Measurements from ENCODE around the gene RBM43. TPM values are rescaled to one million over a fixed set of nuclear protein-coding genes. Genes with fewer than 3 reads are reported as not detected.
A peak's percentile ranks its signal among the peaks of the same experiment; 100 is the strongest.

RBM43 gene
- total RNA-seq, 2 experiments from 2014 or later, result 5.1 to 8.3 TPM

DNA sequence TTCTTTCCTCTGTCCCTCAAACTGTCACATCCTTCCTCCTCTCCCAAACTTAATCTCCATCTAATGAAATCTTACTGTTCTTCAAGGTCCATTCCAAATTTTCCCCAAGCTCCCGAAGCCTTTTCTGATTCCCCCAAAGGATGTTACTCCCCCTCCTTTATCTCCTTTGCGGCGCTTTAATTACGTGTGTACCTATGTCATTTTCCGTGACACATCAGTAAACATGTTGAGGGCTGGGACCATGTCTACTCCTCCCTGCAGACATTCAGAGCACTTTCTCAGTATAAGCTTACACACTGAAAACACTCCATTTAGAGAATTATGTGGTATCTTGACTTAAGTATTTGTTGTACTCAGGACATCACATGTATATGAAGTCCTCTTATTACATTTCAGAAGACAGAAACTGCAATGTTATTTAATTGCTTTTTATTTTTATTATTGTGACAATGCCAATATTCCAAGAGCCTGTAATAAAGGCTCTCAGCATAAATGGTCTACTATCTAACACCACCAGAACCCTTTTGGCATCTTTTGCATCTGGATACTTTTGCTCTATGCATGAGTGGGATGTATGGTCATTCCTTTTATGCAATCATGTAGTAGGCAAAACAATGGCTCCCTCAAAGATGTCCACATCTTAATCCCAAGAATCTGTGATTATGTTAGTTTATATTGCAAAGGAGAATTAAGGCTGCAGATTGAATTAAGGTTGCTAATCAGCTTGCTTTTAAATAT lies 26.0 kb upstream of the RBM43 start:
- DNase-seq, result no peak
- H3K4me1 Mint-ChIP-seq, result peaks cover 45% of the 10 kb centered on the region
- H3K27me3 Mint-ChIP-seq, result no peaks in the 10 kb centered on the region
- CTCF ChIA-PET, result interaction anchor here (1.4 kb wide), 1 partner anchor 25 kb away, joined by 3 read pairs; no protein-coding TSS in a partner anchor
- H3K36me3 Mint-ChIP-seq, result peaks cover 33% of the 10 kb centered on the region
- H3K4me3 Mint-ChIP-seq, result peak overlapping the region; percentile 84
- no peaks in the 10 kb centered on the region for H3K9me3 Mint-ChIP-seq (ENCODE audit: low read depth)
- ATAC-seq, result no peak
- peak overlapping the region; percentile 99 for H3K27ac Mint-ChIP-seq

DNA sequence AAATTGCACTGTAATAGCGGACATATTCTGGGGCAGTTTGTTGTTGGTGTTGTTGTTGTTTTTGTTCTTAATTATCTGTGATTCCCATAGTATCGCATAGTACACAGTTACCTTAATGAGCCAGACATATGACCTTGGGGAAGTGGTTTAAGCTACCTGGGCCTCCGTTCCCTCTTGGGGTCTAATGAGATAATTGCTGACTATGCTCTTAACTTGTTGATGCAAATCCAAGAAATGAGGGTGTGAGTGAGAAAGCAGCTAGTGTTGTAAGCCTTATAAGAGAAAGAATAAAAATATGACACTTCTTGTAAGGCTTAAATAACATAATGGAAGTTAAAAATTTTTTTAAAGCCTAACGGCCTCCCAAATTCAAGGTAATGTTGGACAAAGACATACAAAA lies 20.7 kb upstream of the RBM43 start:
- H3K4me1 Mint-ChIP-seq, result peaks cover 30% of the 10 kb centered on the region

DNA sequence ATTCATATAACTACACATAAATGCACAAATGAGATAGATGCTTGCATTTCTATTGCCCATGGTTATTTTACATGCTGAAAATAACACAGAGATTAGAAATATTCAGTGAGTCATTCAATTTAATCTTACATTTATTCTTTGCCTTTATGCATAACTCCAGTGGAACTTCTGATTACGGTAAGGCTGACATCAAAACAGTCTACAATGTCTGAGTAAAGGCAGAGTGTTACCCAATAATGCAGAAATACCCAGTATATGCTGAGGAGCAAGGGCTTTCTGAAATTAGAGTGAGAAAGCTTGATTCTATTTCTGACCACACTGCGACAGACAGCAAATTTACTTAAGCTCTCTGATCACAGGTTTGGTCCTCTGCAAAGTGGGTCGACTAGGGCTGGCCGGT lies 18.6 kb upstream of the RBM43 start:
- Mint-ChIP-seq H3K27me3 (no peaks in the 10 kb centered on the region), H3K36me3 (peaks cover 60% of the 10 kb centered on the region), H3K27ac (no peak overlapping the region), H3K9me3 (ENCODE audit: low read depth) (no peaks in the 10 kb centered on the region), H3K4me1 (peaks cover 13% of the 10 kb centered on the region), H3K4me3 (no peak overlapping the region)
- CTCF ChIA-PET, result interaction anchor here (1.6 kb wide), 1 partner anchor 10 kb away, joined by 4 read pairs; no protein-coding TSS in a partner anchor
- DNase-seq, result no peak
- no peak for ATAC-seq

More for the DNA sequence above, 20.7 kb upstream of the RBM43 start:
- H3K27me3 Mint-ChIP-seq, result no peaks in the 10 kb centered on the region
- H3K36me3 Mint-ChIP-seq, result peaks cover 54% of the 10 kb centered on the region
- ATAC-seq (no peak), DNase-seq (no peak)
- no peak overlapping the region for H3K4me3 Mint-ChIP-seq
- no peak overlapping the region for H3K27ac Mint-ChIP-seq
- CTCF ChIA-PET, result interaction anchor here (1.2 kb wide), 1 partner anchor 11 kb away, joined by 3 read pairs; no protein-coding TSS in a partner anchor
- H3K9me3 Mint-ChIP-seq (ENCODE audit: low read depth), result no peaks in the 10 kb centered on the region

DNA sequence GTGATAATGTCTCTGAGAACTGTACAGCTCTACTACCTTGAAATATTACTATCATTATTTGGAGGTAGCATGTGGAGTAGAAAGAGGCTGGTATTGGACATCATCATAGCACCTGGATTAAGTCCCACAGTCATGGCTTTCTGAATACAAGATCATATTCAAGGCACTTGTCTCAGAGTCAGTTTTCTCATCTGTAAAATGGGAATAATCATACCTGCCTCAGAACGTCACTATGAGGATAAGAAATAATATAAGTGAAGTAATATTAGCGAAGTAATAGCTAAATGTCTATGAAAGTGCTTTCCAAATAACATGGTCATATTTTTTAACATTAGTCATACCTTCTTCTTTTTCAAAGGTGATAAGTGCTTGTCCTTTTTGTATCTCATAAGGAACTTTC lies 16.8 kb upstream of the RBM43 start:
- ATAC-seq (no peak), DNase-seq (no peak)
- peaks cover 4% of the 10 kb centered on the region for H3K4me1 Mint-ChIP-seq
- H3K4me3 Mint-ChIP-seq, result no peak overlapping the region
- peaks cover 65% of the 10 kb centered on the region for H3K36me3 Mint-ChIP-seq
- no peaks in the 10 kb centered on the region for H3K27me3 Mint-ChIP-seq
- CTCF ChIA-PET, result interaction anchor here (0.6 to 2.2 kb wide), 2 partner anchors 9 to 159 kb away, joined by 4 to 6 read pairs; no protein-coding TSS in a partner anchor
- H3K9me3 Mint-ChIP-seq (ENCODE audit: low read depth), result no peaks in the 10 kb centered on the region
- H3K27ac Mint-ChIP-seq, result no peak overlapping the region

DNA sequence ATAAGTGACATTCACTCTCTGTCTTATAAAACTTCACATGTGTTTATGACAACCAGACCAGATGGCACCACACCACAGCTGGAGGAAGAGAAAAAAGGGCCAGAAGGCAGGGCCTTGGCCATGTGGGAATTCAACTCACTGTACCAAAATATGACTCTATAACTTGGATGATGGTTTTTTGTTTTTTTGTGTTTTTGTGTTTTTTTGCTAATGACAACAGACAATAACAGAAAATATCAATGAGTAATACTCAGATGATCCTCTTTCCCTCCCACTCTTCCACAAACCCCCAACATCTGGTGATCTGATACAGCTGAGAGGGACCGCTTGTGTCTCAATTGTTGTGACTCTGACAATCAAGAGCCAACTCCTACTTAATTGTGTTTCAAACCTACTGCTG lies 15.4 kb upstream of the RBM43 start:
- peaks cover 71% of the 10 kb centered on the region for H3K36me3 Mint-ChIP-seq
- H3K9me3 Mint-ChIP-seq (ENCODE audit: low read depth), result no peaks in the 10 kb centered on the region
- ATAC-seq (no peak), DNase-seq (no peak)
- H3K27me3 Mint-ChIP-seq, result no peaks in the 10 kb centered on the region
- no peak overlapping the region for H3K27ac Mint-ChIP-seq
- peaks cover 6% of the 10 kb centered on the region for H3K4me1 Mint-ChIP-seq
- no peak overlapping the region for H3K4me3 Mint-ChIP-seq
- CTCF ChIA-PET, result interaction anchor here (0.7 kb wide), 1 partner anchor 23 kb away, joined by 3 read pairs; no protein-coding TSS in a partner anchor

DNA sequence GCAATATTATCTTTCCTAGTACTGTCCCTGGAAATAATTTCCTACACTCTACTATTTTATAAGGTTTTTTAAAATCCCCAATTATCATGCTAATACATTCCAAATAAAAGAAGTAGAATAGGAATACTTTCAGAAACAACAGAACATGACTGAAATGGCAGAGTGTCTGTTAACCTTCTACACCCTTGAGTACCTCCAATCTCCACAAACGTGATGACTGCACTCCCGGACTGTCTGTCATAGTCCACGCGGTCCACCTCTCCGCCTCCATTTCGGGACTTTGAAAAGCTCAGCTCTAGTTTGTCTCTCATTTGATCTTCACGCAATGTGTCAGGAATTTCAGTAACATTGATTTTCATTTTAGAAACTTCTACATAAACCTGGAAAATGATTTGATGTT lies 13.6 kb upstream of the RBM43 start:
- CTCF ChIA-PET, result no interaction called here
- DNase-seq (no peak), ATAC-seq (no peak)
- H3K27ac Mint-ChIP-seq, result no peak overlapping the region
- no peaks in the 10 kb centered on the region for H3K27me3 Mint-ChIP-seq
- H3K4me1 Mint-ChIP-seq, result peaks cover 6% of the 10 kb centered on the region
- no peaks in the 10 kb centered on the region for H3K9me3 Mint-ChIP-seq (ENCODE audit: low read depth)
- no peak overlapping the region for H3K4me3 Mint-ChIP-seq
- peaks cover 71% of the 10 kb centered on the region for H3K36me3 Mint-ChIP-seq

DNA sequence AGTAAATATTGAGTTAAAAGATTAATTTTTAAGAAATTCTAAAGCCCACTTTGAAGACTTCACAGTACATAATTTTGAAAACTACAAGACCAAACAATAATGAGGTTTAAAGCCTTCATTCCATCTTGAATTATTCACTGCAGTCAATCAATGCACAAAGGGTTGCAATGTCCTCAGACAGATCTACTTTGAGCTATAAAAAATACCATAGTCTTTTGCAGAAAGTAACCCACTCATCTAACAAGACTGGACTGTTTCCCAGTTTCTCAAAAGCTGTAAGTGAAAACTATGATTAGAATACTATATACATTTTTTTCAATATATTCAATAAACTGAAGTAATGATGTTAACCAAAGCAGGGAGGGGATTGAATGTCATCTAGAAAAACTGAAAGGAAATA lies 10.2 kb upstream of the RBM43 start:
- H3K27me3 Mint-ChIP-seq, result no peaks in the 10 kb centered on the region
- H3K27ac Mint-ChIP-seq, result no peak overlapping the region
- peaks cover 61% of the 10 kb centered on the region for H3K36me3 Mint-ChIP-seq
- ATAC-seq, result no peak
- DNase-seq, result no peak
- H3K4me3 Mint-ChIP-seq, result no peak overlapping the region
- CTCF ChIA-PET, result interaction anchor here (1.5 kb wide), 1 partner anchor 11 kb away, joined by 3 read pairs; no protein-coding TSS in a partner anchor
- H3K4me1 Mint-ChIP-seq, result peaks cover 6% of the 10 kb centered on the region
- H3K9me3 Mint-ChIP-seq (ENCODE audit: low read depth), result no peaks in the 10 kb centered on the region

DNA sequence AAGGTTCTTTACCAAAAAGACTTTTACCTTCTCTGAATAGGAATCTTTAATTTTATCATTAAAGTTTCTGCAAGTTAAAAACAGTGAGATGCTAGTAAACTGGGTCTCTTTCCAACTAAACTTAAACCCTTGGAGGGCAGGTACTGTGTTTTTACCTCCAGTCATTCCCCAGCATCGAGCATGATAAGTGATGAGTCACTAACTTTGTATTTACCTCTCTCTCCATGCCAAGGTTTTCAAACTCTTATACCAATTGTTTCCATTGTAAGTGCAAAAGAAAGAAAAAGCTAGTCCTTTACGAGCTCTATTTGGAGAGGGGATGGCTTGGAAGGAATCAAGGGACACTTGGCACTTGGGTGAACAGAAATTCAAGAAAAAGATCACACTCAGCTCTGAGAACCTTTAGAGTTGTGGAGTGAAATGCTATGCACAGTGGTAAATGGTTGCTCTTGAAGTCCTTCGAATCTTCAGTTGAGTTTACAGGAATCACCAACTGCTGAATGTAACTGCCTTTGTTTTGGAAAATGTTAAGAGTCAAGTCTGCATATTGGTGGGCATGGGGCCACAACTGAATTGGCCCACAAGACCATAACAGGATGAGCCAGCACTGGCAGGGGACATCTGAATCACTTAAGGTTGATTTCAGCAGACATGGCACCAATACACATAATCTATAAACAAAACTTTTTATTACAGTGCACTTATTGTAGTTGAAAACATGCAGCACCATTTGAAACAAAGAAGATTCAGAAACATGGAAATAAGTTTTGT lies 8.3 kb upstream of the RBM43 start:
- H3K36me3 Mint-ChIP-seq, result peaks cover 46% of the 10 kb centered on the region
- H3K9me3 Mint-ChIP-seq (ENCODE audit: low read depth), result no peaks in the 10 kb centered on the region
- H3K4me1 Mint-ChIP-seq, result peaks cover 6% of the 10 kb centered on the region
- DNase-seq (no peak), ATAC-seq (no peak)
- CTCF ChIA-PET, result interaction anchor here (1.1 to 1.7 kb wide), 4 partner anchors 8 to 755 kb away, joined by 3 to 4 read pairs (median 3); partner anchors contain the start of gene RBM43
- no peaks in the 10 kb centered on the region for H3K27me3 Mint-ChIP-seq
- no peak overlapping the region for H3K4me3 Mint-ChIP-seq
- H3K27ac Mint-ChIP-seq, result no peak overlapping the region

DNA sequence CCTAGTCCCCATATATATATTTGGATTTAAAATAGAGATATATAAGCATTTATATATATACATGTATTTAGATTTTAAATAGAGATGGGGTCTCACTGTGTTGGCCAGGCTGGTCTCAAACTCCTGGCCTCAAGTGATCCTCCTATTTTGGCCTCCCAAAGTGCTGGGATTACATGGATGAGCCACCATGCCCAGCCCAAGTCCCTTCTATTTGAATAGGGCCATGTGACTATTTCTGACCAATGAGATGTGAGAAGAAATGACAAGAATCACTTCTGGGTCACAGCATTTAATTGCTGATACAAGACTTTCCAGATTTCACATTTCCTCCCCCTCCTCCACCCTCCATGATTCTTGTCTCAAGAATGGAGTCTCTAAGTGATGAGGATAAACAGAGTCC lies 6.4 kb upstream of the RBM43 start:
- Mint-ChIP-seq H3K36me3 (peaks cover 35% of the 10 kb centered on the region), H3K4me3 (no peak overlapping the region), H3K4me1 (peaks cover 6% of the 10 kb centered on the region), H3K27me3 (no peaks in the 10 kb centered on the region), H3K27ac (no peak overlapping the region), H3K9me3 (ENCODE audit: low read depth) (no peaks in the 10 kb centered on the region)
- DNase-seq, result no peak
- CTCF ChIA-PET, result no interaction called here
- ATAC-seq, result no peak

DNA sequence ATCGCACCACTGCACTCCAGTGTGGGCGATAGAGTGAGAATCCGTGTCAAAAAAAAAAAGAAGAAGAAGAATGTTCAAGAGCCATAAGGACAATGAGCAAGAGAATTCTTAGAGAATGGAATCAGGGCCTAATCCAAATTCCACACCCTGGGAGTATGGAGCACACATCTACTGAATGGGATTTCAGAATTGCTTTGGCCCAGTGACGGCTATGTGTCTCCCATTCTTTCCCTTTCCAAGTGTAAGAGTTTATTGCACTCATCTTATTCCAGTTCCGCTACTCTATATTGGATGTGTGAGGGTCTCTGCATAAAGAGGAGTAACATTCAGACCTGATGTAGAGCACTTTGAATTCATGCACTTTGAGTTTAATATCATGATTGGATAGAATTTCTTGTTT lies 5.9 kb upstream of the RBM43 start:
- Mint-ChIP-seq H3K9me3 (ENCODE audit: low read depth) (no peaks in the 10 kb centered on the region), H3K4me3 (no peak overlapping the region), H3K36me3 (peaks cover 30% of the 10 kb centered on the region), H3K4me1 (peaks cover 7% of the 10 kb centered on the region), H3K27ac (no peak overlapping the region), H3K27me3 (no peaks in the 10 kb centered on the region)
- no peak for DNase-seq
- CTCF ChIA-PET, result interaction anchor here (1.0 kb wide), 1 partner anchor 17 kb away, joined by 3 read pairs; no protein-coding TSS in a partner anchor
- no peak for ATAC-seq

DNA sequence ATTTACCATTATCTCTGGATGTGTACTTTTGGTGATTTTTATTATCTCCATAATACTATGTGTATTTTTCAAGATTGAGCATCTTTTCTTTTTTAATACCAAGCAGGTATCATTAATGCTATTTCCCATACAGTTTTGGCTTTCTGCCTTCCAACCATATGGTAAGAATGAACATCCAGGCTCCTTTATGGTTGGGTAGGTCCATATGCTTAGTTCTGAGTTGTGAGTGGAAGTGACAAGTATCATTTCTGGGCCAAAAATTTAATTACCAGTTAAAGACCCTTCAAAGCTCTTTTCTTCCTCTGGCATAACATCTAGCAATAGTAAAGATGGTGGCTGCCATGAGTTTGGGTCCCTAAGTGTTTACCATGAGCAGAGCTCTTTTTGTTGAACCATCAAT lies 4.3 kb upstream of the RBM43 start:
- Mint-ChIP-seq H3K9me3 (ENCODE audit: low read depth) (no peaks in the 10 kb centered on the region), H3K27me3 (no peaks in the 10 kb centered on the region), H3K4me3 (no peak overlapping the region), H3K36me3 (peaks cover 21% of the 10 kb centered on the region), H3K27ac (no peak overlapping the region), H3K4me1 (peaks cover 13% of the 10 kb centered on the region)
- ATAC-seq (no peak), DNase-seq (no peak)
- CTCF ChIA-PET, result no interaction called here

DNA sequence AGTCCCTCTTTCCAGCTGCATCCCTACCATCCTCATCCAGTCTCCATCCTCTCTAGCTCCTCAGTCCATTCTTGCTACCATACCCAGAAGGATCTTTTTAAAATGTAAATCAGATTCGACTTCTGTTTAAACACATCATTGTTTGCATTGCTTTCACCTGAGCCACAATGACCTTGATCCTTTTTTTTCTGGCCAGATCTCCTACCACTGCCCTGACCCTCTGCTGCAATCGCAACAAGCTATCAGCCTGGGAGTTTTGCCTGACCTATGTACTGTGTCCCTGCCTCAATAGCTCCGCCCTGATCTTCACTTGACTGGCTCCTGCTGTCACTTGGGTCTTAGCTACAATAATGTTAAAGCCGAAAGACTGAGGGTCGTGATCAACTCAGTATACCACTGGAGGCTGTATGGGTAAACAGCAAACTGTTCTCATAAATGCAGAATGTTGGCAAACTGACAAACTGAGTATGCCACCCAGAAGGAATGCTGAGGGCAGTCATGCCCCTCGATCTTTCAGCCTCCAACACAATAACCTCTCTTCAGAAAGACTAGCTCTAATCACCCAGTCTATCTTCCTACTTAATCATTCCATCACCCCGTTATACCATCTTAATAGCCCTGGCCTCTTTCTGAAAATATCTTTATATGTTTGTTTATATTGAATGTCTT lies 2.6 kb upstream of the RBM43 start:
- H3K9me3 Mint-ChIP-seq (ENCODE audit: low read depth), result no peaks in the 10 kb centered on the region
- ATAC-seq (no peak), DNase-seq (no peak)
- CTCF ChIA-PET, result interaction anchor here (0.6 to 1.1 kb wide), 2 partner anchors 25 to 26 kb away, joined by 3 to 4 read pairs; no protein-coding TSS in a partner anchor
- H3K27ac Mint-ChIP-seq, result no peak overlapping the region
- no peaks in the 10 kb centered on the region for H3K27me3 Mint-ChIP-seq
- peaks cover 13% of the 10 kb centered on the region for H3K36me3 Mint-ChIP-seq
- H3K4me3 Mint-ChIP-seq, result no peak overlapping the region
- H3K4me1 Mint-ChIP-seq, result peaks cover 22% of the 10 kb centered on the region

DNA sequence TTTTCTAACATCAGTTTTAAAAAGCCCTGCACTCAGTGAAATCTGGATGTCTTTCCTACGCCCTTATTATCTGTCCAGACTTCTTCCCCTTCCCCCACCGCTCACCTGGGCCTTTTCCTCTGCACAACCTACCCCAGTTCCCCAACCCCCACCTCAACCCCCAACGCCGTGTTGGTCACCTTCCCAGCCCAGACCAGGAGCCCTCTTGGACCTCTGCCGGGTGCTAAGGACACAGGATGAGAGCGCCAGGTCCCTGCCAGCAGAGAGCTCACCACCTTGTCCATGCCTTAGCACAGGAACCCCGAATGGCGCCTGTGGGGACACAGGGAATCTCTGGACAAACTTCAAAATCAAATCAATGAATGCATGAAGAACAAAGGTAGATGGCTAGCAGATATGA lies 966 bp upstream of the RBM43 start:
- DNase-seq (no peak), ATAC-seq (no peak)
- H3K36me3 Mint-ChIP-seq, result peaks cover 6% of the 10 kb centered on the region
- no peaks in the 10 kb centered on the region for H3K27me3 Mint-ChIP-seq
- CTCF ChIA-PET, result interaction anchor here (0.6 kb wide), 1 partner anchor 25 kb away, joined by 3 read pairs; no protein-coding TSS in a partner anchor
- no peaks in the 10 kb centered on the region for H3K9me3 Mint-ChIP-seq (ENCODE audit: low read depth)
- peaks cover 24% of the 10 kb centered on the region for H3K4me1 Mint-ChIP-seq
- H3K4me3 Mint-ChIP-seq, result no peak overlapping the region
- H3K27ac Mint-ChIP-seq, result peak overlapping the region; percentile 15

Measured in activated CD8-positive, alpha-beta memory T cell treated with anti-CD3 and anti-CD28 coated beads, Interleukin-2, amount 10 ng/mL, durations not matched to agents 7 days and 5 days (primary cell).